ENCODE measurements around the gene OSBPL2. TPM values are rescaled to one million over a fixed set of nuclear protein-coding genes. Genes with fewer than 3 reads are reported as not detected.

Gene OSBPL2
- total and polyA plus RNA-seq, 9 of the 15 experiments (the other 6 are each of a cell fraction or from before 2014, with no cell fraction given), result 2.5 to 25.6 (median 14.1) TPM

GRCh38 chr20:62225026-62225425 lies 13.3 kb upstream of the OSBPL2 start:
- no peak for ATAC-seq
- peaks cover 18 to 66% of the 10 kb centered on the region in 2 experiments; a peak in 4 of 5 replicates for H3K27me3 ChIP-seq (ENCODE audit: control insufficient read depth in 2 of 2, insufficient read depth in 2 of 2, low read length in 2 of 2)
- H2AFZ ChIP-seq (ENCODE audit: low read depth, low read length), result no peak overlapping the region
- BruUV-seq (replicated peaks), result no TSS peak
- ChIA-PET POLR2A (interaction anchor here (0.6 to 1.7 kb wide), 4 partner anchors 8 to 675 kb away, joined by 3 to 7 read pairs (median 4); no protein-coding TSS in a partner anchor), CTCF (ENCODE audit: low intra/inter-chr PET ratio) (no interaction called here)
- H3K4me1 ChIP-seq (replicated peaks in 1 of 2; ENCODE audit: control insufficient read depth in 2 of 2, insufficient read depth in 2 of 2, low read length in 2 of 2), result peaks cover 0 to 49% of the 10 kb centered on the region in 2 experiments; a peak in 2 of 5 replicates
- no peak overlapping the region for H3K4me3 ChIP-seq
- FAIRE-seq, result no peak
- H3K4me2 ChIP-seq (ENCODE audit: insufficient read depth, low read length), result no peak overlapping the region
- peaks cover 5% of the 10 kb centered on the region for H4K20me1 ChIP-seq (replicated peaks; ENCODE audit: control insufficient read depth, insufficient read depth, low read length)
- intact Hi-C loops (cut with micrococcal nuclease), result no loop called here
- DNase-seq (ENCODE audit: extremely low read depth in 1 of 4, low spot score in 3 of 4), result no peak
- no peaks in the 10 kb centered on the region for H3K36me3 ChIP-seq (ENCODE audit: control insufficient read depth, insufficient read depth, low read length)
- WGBS (ENCODE audit: insufficient coverage, low coverage, missing lambda C conversion rate), result under 1% methylated on average over 13 of the region's 13 CpGs
- no peaks in the 10 kb centered on the region for H3K79me2 ChIP-seq (ENCODE audit: control insufficient read depth, insufficient read depth, low read length)
- peaks cover 6% of the 10 kb centered on the region; the same call in 1 of the 2 replicates for H3K9me3 ChIP-seq (replicated peaks; ENCODE audit: control insufficient read depth, insufficient read depth, low read depth, low read length)
- TF ChIP-seq MYC (IDR thresholded peaks at IDR 0.05; ENCODE audit: low read depth, low read length) (no peak), MYC (CRISPR knock-in tag; IDR thresholded peaks at IDR 0.05; ENCODE audit: borderline replicate concordance, low read depth) (no peak), ZNF511 (CRISPR knock-in tag; IDR thresholded peaks at IDR 0.05) (no peak), POLR2AphosphoS2 (IDR thresholded peaks at IDR 0.05; ENCODE audit: low read length) (no peak), CXXC5 (CRISPR knock-in tag; IDR thresholded peaks at IDR 0.05) (no peak), PREB (CRISPR knock-in tag; IDR thresholded peaks at IDR 0.05) (no peak), ZBTB5 (IDR thresholded peaks at IDR 0.05) (no peak), FOXJ2 (tag; IDR thresholded peaks at IDR 0.05) (no peak), ZNF347 (CRISPR knock-in tag; IDR thresholded peaks at IDR 0.05; ENCODE audit: low read depth) (no peak), ESRRB (CRISPR knock-in tag; IDR thresholded peaks at IDR 0.05; ENCODE audit: borderline replicate concordance) (no peak), HNRNPK (IDR thresholded peaks at IDR 0.05; ENCODE audit: low read depth, low read length, poor library complexity, severe bottlenecking) (no peak)
- no peak overlapping the region for H3K9ac ChIP-seq (ENCODE audit: insufficient read depth in 1 of 2, low read depth in 2 of 2, low read length in 2 of 2)
- in situ Hi-C loops (cut with MboI), result no loop called here
- no peaks in the 10 kb centered on the region for H3K9me1 ChIP-seq (ENCODE audit: control insufficient read depth, insufficient read depth, low read length)
- no peak overlapping the region for H3K27ac ChIP-seq (ENCODE audit: extremely low read depth, low read depth, low read length)

Data from K562 (cell line).